ENCODE data around the gene PDLIM5. TPM values are rescaled to one million over a fixed set of nuclear protein-coding genes. Genes with fewer than 3 reads are reported as not detected.

Gene PDLIM5
- total RNA-seq, 4 donors from 2014 or later = 62.9 to 133 (median 110) TPM

DNA sequence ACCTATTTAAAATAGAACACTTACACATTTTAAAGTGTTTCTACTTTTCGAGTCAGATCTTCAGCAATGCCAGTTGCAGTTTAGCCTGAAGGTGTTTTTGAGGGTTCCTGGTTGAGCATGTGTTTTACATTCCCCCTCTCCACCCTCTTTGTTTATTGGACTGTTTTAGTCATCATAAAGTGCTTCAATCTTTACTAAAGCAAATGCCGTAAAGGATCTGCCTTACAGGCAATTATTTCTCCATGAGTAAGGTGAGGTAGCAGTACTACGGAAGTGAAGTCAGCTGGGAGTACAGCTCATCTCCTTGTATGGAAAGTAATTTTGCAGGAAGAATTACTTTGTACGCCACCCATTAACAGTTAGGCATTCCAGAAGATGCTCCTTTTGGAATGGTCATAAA lies 36.9 kb downstream of the PDLIM5 start:
- Histone ChIP-seq H3K36me3 (no peaks in the 10 kb centered on the region), H3K9me3 (no peaks in the 10 kb centered on the region), H3K27ac (peak overlapping the region in 1 of 4 donors; percentile 9), H3K27me3 (no peaks in the 10 kb centered on the region), H3K4me1 (peaks cover 0 to 23% (median 5%) of the 10 kb centered on the region in 4 donors), H3K4me3 (no peak overlapping the region)
- in situ Hi-C loops (cut with MboI; ENCODE audit: low pct_ligation_motif_present in 1 of 4, low pct_unique_long_range_greater_than_20kb in 1 of 4, low sequenced_read_pairs in 3 of 4) (no loop called here), intact Hi-C loops (cut with DNase I; ENCODE audit: low total_unique reads) (no loop called here)
- WGBS, 2 donors (ENCODE audit: low coverage in 1 of 2) = 46 to 69% methylated on average over 4 of the region's 4 CpGs
- no peak for DNase-seq
- TF ChIP-seq POLR2A (IDR thresholded peaks at IDR 0.05) = no peak
- TF ChIP-seq, protein P1, sequence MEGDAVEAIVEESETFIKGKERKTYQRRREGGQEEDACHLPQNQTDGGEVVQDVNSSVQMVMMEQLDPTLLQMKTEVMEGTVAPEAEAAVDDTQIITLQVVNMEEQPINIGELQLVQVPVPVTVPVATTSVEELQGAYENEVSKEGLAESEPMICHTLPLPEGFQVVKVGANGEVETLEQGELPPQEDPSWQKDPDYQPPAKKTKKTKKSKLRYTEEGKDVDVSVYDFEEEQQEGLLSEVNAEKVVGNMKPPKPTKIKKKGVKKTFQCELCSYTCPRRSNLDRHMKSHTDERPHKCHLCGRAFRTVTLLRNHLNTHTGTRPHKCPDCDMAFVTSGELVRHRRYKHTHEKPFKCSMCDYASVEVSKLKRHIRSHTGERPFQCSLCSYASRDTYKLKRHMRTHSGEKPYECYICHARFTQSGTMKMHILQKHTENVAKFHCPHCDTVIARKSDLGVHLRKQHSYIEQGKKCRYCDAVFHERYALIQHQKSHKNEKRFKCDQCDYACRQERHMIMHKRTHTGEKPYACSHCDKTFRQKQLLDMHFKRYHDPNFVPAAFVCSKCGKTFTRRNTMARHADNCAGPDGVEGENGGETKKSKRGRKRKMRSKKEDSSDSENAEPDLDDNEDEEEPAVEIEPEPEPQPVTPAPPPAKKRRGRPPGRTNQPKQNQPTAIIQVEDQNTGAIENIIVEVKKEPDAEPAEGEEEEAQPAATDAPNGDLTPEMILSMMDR (IDR thresholded peaks at IDR 0.05) = no peak
- TF ChIP-seq EP300 (IDR thresholded peaks at IDR 0.05; ENCODE audit: low read depth) = no peak
- no peak for TF ChIP-seq POLR2AphosphoS5 (IDR thresholded peaks at IDR 0.05)

DNA sequence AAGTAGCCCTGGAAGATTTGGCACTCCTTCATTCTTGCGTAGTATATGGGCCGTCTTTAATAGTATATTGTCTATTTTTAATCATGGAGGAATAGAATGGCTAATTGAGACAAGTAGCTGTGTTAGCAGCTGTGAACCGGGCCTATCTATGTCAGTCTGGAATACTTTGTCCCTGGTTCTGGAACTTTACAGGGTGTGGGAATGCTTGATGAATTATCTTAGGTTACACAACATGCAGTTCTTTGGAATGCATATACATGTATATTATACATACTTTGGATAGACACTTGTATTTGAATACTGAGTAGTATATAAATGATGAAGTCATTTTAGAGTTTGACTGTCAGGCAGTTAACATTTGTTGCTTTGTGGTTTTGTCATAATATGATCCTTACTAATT lies 37.4 kb downstream of the PDLIM5 start:
- TF ChIP-seq EP300 (IDR thresholded peaks at IDR 0.05; ENCODE audit: low read depth) (no peak), POLR2AphosphoS5 (IDR thresholded peaks at IDR 0.05) (no peak), POLR2A (IDR thresholded peaks at IDR 0.05) (no peak)
- TF ChIP-seq, protein P1 (IDR thresholded peaks at IDR 0.05) = no peak
- 92 to 100% methylated on average over 3 of the region's 3 CpGs for WGBS, 2 donors (ENCODE audit: low coverage in 1 of 2)
- no peaks in the 10 kb centered on the region for H3K9me3 ChIP-seq
- peaks cover 0 to 23% (median 5%) of the 10 kb centered on the region in 4 donors for H3K4me1 ChIP-seq
- in situ Hi-C loops (cut with MboI; ENCODE audit: low pct_ligation_motif_present in 1 of 4, low pct_unique_long_range_greater_than_20kb in 1 of 4, low sequenced_read_pairs in 3 of 4) = no loop called here
- no peaks in the 10 kb centered on the region for H3K27me3 ChIP-seq
- H3K4me3 ChIP-seq = no peak overlapping the region
- no peaks in the 10 kb centered on the region for H3K36me3 ChIP-seq
- no peak for DNase-seq
- H3K27ac ChIP-seq = peak overlapping the region in 1 of 4 donors; percentile 9
- intact Hi-C loops (cut with DNase I; ENCODE audit: low total_unique reads) = no loop called here

DNA sequence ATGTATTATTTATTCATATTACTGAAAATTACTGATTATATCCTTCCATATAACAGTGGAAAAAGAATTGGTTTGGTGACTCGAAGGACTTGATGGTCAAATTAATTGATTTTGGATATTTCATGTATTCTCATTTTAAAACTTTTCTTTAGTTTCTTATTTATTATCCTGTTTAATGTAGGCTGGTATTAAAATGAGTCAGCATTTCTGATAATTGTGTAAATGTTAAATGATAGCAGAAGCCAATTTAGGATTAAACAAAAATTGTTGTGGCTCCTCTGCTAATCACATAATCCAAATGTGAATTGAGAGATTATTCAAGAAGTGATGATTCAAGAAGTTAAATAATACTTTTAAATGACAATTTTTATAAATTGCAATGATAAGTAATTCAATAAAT lies 38.7 kb downstream of the PDLIM5 start:
- DNase-seq = no peak
- TF ChIP-seq, protein P1 (IDR thresholded peaks at IDR 0.05) = no peak
- TF ChIP-seq POLR2AphosphoS5 (IDR thresholded peaks at IDR 0.05) (no peak), EP300 (IDR thresholded peaks at IDR 0.05; ENCODE audit: low read depth) (no peak), POLR2A (IDR thresholded peaks at IDR 0.05) (no peak)

DNA sequence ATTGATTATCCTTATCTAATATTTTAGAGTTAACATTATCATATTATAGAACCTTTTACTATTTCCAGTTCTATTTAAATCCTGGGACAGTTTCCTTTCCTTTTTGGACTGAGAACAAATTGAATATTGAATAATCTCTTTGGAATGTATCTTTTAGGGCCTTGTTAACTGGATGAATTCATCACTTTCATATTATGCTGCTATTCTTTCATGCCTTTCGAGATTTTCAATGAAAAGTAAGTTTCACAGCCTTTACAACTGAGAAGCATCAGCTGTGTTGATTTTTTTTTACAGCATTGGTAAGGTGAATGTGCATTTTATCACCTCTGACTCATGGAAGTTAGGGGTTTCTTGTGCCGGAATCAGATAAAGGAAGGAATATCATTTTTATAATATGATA lies 39.6 kb downstream of the PDLIM5 start:
- intact Hi-C loops (cut with DNase I; ENCODE audit: low total_unique reads) (no loop called here), in situ Hi-C loops (cut with MboI; ENCODE audit: low pct_ligation_motif_present in 1 of 4, low pct_unique_long_range_greater_than_20kb in 1 of 4, low sequenced_read_pairs in 3 of 4) (no loop called here)
- peak overlapping the region in 1 of 4 donors; percentile 2 for H3K27ac ChIP-seq
- no peaks in the 10 kb centered on the region for H3K27me3 ChIP-seq
- H3K9me3 ChIP-seq = no peaks in the 10 kb centered on the region
- WGBS, 2 donors (ENCODE audit: low coverage in 1 of 2) = 47 to 48% methylated on average over 2 of the region's 2 CpGs
- no peaks in the 10 kb centered on the region for H3K36me3 ChIP-seq
- TF ChIP-seq EP300 (IDR thresholded peaks at IDR 0.05; ENCODE audit: low read depth) (no peak), POLR2A (IDR thresholded peaks at IDR 0.05) (no peak), POLR2AphosphoS5 (IDR thresholded peaks at IDR 0.05) (no peak)
- TF ChIP-seq, protein P1 (IDR thresholded peaks at IDR 0.05) = no peak
- H3K4me3 ChIP-seq = no peak overlapping the region
- DNase-seq = no peak
- H3K4me1 ChIP-seq = peaks cover 0 to 23% (median 5%) of the 10 kb centered on the region in 4 donors

More for the DNA sequence above, 38.7 kb downstream of the PDLIM5 start:
- 80 to 88% methylated on average over 1 of the region's 1 CpG for WGBS, 2 donors (ENCODE audit: low coverage in 1 of 2)
- H3K9me3 ChIP-seq = no peaks in the 10 kb centered on the region
- H3K27me3 ChIP-seq = no peaks in the 10 kb centered on the region
- no peak overlapping the region for H3K4me3 ChIP-seq
- in situ Hi-C loops (cut with MboI; ENCODE audit: low pct_ligation_motif_present in 1 of 4, low pct_unique_long_range_greater_than_20kb in 1 of 4, low sequenced_read_pairs in 3 of 4) = no loop called here
- intact Hi-C loops (cut with DNase I; ENCODE audit: low total_unique reads) = no loop called here
- H3K27ac ChIP-seq = no peak overlapping the region
- no peaks in the 10 kb centered on the region for H3K36me3 ChIP-seq
- H3K4me1 ChIP-seq = peaks cover 0 to 23% (median 5%) of the 10 kb centered on the region in 4 donors

Measured in transverse colon (tissue), 4 donors.